HG03571 (cell line): ENCODE results near the gene MAGIX.

Experiments used
- ATAC-seq: cut with Tn5 transposase; IDR thresholded peaks from one replicate; pipeline ENCODE4 v1.9.1; 2021; ENCODE audit not compliant: unreplicated experiment

MAGIX gene

DNA sequence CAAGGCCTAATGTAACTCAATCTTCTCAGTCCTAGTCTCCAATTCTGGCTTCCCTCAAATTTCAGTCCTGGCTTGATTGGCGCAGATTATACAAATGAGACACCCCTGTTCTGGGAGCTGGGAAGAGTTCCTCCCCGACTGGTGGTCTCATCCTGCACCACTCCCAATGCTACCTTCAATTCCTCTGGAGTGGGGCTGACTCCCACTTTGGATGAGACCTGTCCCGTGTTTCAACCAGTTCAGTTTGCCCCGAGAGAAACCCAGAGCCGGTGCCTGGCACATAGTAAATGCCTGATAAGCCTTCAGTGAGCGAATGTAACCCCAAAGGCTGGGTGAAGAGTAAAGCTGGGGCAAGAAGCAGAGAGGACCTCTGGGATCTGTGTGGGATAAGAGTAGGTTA, 41.5 kb downstream of the MAGIX start:
- ATAC-seq, result no peak

DNA sequence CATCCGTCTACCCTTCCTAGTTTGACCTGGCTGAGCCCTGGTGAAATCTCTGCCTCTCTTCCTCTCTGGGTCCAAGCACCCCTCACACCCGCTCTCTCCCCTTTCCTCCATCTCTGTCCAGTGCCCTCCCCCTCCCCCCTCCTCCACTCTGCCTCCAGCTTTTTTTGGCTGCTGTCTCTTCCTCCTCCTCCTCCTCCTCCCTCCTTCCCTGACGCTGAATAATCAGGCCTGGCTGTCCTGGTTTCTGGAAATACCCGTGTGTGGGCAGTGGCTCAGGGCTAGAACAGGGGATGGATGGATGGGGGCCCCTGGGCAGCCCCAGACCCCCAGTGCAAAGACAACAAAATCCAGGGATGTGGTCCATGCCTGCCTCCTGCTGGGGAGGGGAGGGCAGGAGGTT, 42.2 kb downstream of the MAGIX start:
- ATAC-seq, result no peak

- ATAC-seq, result no peak
Observed at GRCh38 chrX:49205443-49205842, 42.9 kb downstream of the MAGIX start.

- ATAC-seq, result no peak
Observed at GRCh38 chrX:49206543-49206942, 44.0 kb downstream of the MAGIX start.

- ATAC-seq, result no peak
Observed at GRCh38 chrX:49208399-49208798, 45.8 kb downstream of the MAGIX start.

GRCh38 chrX:49209434-49210251, 47.1 kb downstream of the MAGIX start:
- ATAC-seq, result no peak

DNA sequence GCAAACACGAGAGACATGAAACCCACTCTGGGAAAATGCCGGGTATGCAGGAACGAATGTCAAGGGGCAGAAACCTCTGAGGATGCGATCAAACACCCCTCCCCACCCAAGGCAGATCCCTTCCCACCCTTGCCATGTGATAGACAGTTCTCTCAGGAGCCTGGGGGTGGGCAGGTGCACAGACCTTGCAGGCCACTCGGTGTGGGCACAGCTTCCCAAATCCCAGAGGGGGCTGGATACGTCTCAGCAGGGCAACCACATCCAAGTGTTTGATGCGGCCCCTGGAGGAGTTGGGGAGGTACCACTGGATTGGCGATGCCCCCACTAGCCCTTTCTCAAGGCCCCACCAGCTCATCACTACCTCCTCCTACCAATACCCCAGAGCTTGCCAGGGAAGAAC, 47.8 kb downstream of the MAGIX start:
- no peak for ATAC-seq

- ATAC-seq, result no peak
Observed at GRCh38 chrX:49211074-49211473, 48.5 kb downstream of the MAGIX start.

GRCh38 chrX:49212209-49212608, 49.7 kb downstream of the MAGIX start:
- no peak for ATAC-seq

DNA sequence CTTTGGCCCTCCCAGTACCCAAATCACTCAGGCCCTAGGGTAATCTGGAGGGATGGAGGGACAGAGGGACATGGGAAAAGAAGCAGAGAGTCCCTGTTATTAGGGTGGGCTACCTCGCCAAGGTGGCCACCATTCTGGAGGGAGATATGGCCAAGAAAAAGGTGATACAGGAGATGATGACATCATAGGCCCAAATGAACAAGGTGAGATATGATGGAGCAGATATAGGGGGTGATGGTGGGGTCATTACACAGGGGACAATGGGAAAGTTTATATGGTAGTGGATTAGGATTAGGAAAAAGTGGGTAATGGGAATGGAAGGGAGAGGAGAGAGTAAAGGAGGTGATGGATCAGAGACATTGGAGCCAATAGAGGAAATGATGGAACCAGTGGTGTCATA, 50.3 kb downstream of the MAGIX start:
- no peak for ATAC-seq

DNA sequence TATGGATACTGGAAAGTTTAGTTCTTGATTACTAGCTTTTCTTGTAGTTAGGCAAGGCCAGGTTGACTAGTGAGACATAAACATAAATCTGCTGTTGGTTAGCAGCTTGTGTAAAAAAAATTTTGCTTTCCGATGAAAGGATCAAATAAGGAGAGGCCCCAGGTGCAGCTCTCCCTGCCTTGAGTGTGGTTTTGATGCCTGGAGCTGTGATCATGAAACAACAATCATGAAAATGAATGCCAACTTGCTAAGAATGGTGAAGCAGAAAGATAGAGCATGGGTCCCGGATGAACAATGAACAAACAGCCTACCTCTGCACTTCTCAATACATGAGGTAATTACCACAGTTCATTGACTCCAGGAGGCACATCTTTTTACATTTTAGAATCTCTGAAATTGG, 51.9 kb downstream of the MAGIX start:
- ATAC-seq, result no peak

DNA sequence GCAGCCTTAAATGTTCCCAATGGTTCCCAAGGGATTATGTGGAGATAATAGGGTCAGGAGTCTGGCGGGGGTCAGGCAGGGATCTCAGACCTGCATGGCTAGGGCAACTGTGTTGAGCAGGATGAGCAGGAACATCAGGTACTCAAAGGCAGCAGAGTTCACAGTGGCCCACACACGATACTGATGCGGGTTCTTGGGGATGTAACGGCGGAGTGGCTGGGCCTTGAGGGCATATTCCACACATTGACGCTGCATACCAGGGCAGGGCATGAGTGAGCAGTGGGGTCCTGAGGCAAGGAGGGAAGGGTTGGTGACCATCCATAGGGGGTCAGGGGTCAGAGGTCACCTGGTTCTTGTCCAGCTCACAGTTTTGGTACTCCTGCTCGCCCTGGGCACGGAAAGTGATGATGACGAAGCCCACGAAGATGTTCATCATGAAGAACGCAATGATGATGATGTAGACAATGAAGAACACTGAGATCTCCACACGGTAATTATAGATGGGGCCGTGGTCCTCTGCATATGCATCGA, 52.5 kb downstream of the MAGIX start:
- ATAC-seq, result no peak
